Prostate gland (tissue), 2 donors: ENCODE measurements around the gene GALNT7. TPM values are rescaled to one million over a fixed set of nuclear protein-coding genes. Genes with fewer than 3 reads are reported as not detected.

ENCODE experiments used
- DNase-seq: peaks from one replicate; pipeline ENCODE4 v3.0.0-alpha.2; 2019; ENCODE audit warnings: low spot score
- H3K27ac ChIP-seq, 2 donors: fragments of 200-600 bp; sonication (generic); 2 replicates each; pipeline ENCODE4 v1.5.1; 2017 to 2019
- H3K27me3 ChIP-seq: fragments of 200-600 bp; sonication (generic); replicated peaks from 2 replicates; pipeline ENCODE4 v1.5.1; 2019; ENCODE audit not compliant: insufficient read depth
- H3K36me3 ChIP-seq, 2 donors: fragments of 200-600 bp; sonication (generic); 1 replicate in 1 of 2; 2 replicates in 1 of 2; pipeline versions ENCODE4 v1.5.1 to v1.8.1; 2017 to 2019
- H3K4me1 ChIP-seq: fragments of 200-600 bp; sonication (generic); replicated peaks from 2 replicates; pipeline ENCODE4 v1.5.1; 2019
- H3K4me3 ChIP-seq, 2 donors: fragments of 200-600 bp; sonication (generic); 2 replicates each; pipeline ENCODE4 v1.5.1; 2017 to 2019
- H3K9me3 ChIP-seq: fragments of 200-600 bp; sonication (generic); 2 replicates; pipeline ENCODE4 v1.5.1; 2017
- POLR2A ChIP-seq: fragments of 450-650 bp; IDR thresholded peaks from one replicate; pipeline ENCODE4 v1.6.1; 2016; ENCODE audit warnings: antibody characterized with exemption, mild to moderate bottlenecking
- POLR2AphosphoS5 ChIP-seq: sonication (generic); formaldehyde crosslinking; IDR thresholded peaks from one replicate; pipeline ENCODE4 v1.6.1; 2017; ENCODE audit warnings: antibody characterized with exemption
- WGBS: methylation state at CpG from one replicate; pipeline ENCODE4 v1.1.5; 2018; 5-methylcytosine and 5-hydroxymethylcytosine counted together
- intact Hi-C: fragments of 100-400 bp; cut with DNase I; formaldehyde crosslinking; loops from one replicate; pipeline ENCODE4 v1.14.2; 2022
- total RNA-seq, 2 donors: library from RNA; depleted of rRNA; stranded (reverse); fragments of >200 nt; gene quantifications; one replicate each; pipeline ENCODE4 v1.1.0, GENCODE V29; 2016
- TF ChIP-seq, protein P1 (sequence below), 4 experiments: fragments of 200-600 bp in 2 of 4; fragments of 450-650 bp in 2 of 4; sonication (generic) in 2 of 4; IDR thresholded peaks; 1 replicate in 3 of 4; 2 replicates in 1 of 4; pipeline ENCODE4 v1.5.1; 2016 to 2019; ENCODE audit warnings: antibody characterized with exemption in 4 of 4, mild to moderate bottlenecking in 2 of 4, moderate library complexity in 2 of 4

GALNT7 gene
- total RNA-seq, 2 donors from 2014 or later = 45.5 to 109 TPM

DNA sequence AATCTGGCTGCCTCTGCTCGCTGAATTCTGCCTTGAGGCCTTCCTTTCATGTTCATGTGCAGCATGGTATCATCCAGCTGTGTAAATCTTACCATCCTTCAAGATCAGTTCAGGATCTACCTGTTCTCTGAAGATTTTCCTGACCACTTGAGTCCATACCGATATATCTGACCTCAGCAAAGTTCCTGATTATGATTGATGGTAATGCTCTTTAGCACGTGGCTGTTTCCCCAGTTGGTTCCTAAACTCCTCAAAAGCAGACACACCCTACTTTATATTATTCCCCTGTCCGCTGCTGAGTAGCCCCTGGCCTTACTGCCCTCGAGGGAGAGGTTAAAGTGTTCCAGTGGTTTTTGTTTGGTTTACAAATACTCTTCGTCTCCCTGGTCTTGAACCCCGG lies 20.0 kb downstream of the GALNT7 start:
- Histone ChIP-seq H3K4me1 (no peaks in the 10 kb centered on the region), H3K36me3 (no peaks in the 10 kb centered on the region), H3K9me3 (no peaks in the 10 kb centered on the region), H3K27me3 (no peaks in the 10 kb centered on the region), H3K27ac (no peak overlapping the region), H3K4me3 (no peak overlapping the region)
- WGBS = 75% methylated on average over 7 of the region's 7 CpGs
- DNase-seq = no peak
- intact Hi-C loops = no loop called here
- TF ChIP-seq, protein P1, sequence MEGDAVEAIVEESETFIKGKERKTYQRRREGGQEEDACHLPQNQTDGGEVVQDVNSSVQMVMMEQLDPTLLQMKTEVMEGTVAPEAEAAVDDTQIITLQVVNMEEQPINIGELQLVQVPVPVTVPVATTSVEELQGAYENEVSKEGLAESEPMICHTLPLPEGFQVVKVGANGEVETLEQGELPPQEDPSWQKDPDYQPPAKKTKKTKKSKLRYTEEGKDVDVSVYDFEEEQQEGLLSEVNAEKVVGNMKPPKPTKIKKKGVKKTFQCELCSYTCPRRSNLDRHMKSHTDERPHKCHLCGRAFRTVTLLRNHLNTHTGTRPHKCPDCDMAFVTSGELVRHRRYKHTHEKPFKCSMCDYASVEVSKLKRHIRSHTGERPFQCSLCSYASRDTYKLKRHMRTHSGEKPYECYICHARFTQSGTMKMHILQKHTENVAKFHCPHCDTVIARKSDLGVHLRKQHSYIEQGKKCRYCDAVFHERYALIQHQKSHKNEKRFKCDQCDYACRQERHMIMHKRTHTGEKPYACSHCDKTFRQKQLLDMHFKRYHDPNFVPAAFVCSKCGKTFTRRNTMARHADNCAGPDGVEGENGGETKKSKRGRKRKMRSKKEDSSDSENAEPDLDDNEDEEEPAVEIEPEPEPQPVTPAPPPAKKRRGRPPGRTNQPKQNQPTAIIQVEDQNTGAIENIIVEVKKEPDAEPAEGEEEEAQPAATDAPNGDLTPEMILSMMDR (IDR thresholded peaks at IDR 0.05) = no peak
- TF ChIP-seq POLR2A (no peak), POLR2AphosphoS5 (no peak)

- Histone ChIP-seq H3K27ac (no peak overlapping the region), H3K36me3 (no peaks in the 10 kb centered on the region), H3K4me3 (no peak overlapping the region), H3K4me1 (no peaks in the 10 kb centered on the region), H3K27me3 (no peaks in the 10 kb centered on the region), H3K9me3 (no peaks in the 10 kb centered on the region)
- intact Hi-C loops = no loop called here
- DNase-seq = no peak
- 93% methylated on average over 4 of the region's 4 CpGs for WGBS
- TF ChIP-seq POLR2A (no peak), POLR2AphosphoS5 (no peak)
- TF ChIP-seq, protein P1 (IDR thresholded peaks at IDR 0.05) = no peak
Measured at GRCh38 chr4:173189117-173189693, 20.6 kb downstream of the GALNT7 start.

DNA sequence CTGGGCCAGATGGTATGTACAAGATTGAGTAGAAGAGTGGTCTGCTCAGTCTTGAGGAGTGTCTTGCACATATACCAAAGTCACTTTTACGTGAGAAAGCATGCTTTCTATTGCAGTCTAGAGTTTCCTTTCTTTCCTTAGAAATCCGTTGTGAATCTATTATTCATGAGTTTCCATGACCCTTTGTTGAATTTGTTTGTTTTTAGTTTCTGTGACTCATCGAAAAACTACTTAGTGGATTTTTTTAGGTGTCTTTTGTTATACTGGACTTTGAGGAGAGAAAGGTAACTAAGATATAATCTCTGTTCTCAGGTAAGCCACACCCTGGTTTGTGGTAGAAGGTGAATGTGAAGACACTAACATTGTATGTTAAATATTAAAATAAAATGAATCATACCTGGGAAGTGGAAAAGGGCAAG lies 23.0 kb downstream of the GALNT7 start:
- Histone ChIP-seq H3K27me3 (no peaks in the 10 kb centered on the region), H3K4me1 (no peaks in the 10 kb centered on the region), H3K27ac (no peak overlapping the region), H3K4me3 (no peak overlapping the region), H3K36me3 (no peaks in the 10 kb centered on the region), H3K9me3 (no peaks in the 10 kb centered on the region)
- 22% methylated on average over 3 of the region's 3 CpGs for WGBS
- no peak for DNase-seq
- intact Hi-C loops = no loop called here
- TF ChIP-seq POLR2AphosphoS5 (no peak), POLR2A (no peak)
- TF ChIP-seq, protein P1 (IDR thresholded peaks at IDR 0.05) = no peak

- intact Hi-C loops = no loop called here
- Histone ChIP-seq H3K27ac (no peak overlapping the region), H3K9me3 (no peaks in the 10 kb centered on the region), H3K27me3 (no peaks in the 10 kb centered on the region), H3K36me3 (no peaks in the 10 kb centered on the region), H3K4me3 (no peak overlapping the region), H3K4me1 (no peaks in the 10 kb centered on the region)
- no peak for DNase-seq
- 74% methylated on average over 7 of the region's 7 CpGs for WGBS
- TF ChIP-seq, protein P1 (IDR thresholded peaks at IDR 0.05) = no peak
- TF ChIP-seq POLR2A (no peak), POLR2AphosphoS5 (no peak)
Measured at GRCh38 chr4:173192375-173193162, 24.0 kb downstream of the GALNT7 start.

- TF ChIP-seq POLR2AphosphoS5 (no peak), POLR2A (no peak)
- TF ChIP-seq, protein P1 (IDR thresholded peaks at IDR 0.05) = no peak
- Histone ChIP-seq H3K4me3 (no peak overlapping the region), H3K36me3 (no peaks in the 10 kb centered on the region), H3K27me3 (no peaks in the 10 kb centered on the region), H3K4me1 (no peaks in the 10 kb centered on the region), H3K9me3 (no peaks in the 10 kb centered on the region), H3K27ac (no peak overlapping the region)
- WGBS = 86% methylated on average over 2 of the region's 2 CpGs
- intact Hi-C loops = no loop called here
- DNase-seq = no peak
Measured at GRCh38 chr4:173194157-173194556, 25.5 kb downstream of the GALNT7 start.
